ENCODE measurements around the gene ATP12A.

ATP12A gene

DNA sequence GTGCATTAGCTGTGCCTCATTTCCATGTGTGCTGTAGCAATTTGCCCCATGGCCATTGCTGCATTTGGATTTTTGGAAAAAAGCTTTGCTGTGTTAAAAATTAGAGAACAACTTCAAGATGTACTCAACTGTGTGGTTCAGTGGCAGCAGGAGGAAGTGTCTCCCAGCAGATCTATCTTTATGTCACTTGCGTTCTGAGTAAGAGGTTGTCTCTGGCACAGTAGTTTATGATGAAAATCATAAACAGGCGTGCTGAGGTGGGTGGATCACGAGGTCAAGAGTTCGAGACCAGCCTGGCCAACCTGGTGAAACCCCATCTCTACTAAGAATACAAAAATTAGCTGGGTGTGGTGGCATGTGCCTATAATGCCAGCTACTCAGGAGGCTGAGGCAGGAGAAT is 54.7 kb downstream of the ATP12A start:
- TF ChIP-seq, protein P1, sequence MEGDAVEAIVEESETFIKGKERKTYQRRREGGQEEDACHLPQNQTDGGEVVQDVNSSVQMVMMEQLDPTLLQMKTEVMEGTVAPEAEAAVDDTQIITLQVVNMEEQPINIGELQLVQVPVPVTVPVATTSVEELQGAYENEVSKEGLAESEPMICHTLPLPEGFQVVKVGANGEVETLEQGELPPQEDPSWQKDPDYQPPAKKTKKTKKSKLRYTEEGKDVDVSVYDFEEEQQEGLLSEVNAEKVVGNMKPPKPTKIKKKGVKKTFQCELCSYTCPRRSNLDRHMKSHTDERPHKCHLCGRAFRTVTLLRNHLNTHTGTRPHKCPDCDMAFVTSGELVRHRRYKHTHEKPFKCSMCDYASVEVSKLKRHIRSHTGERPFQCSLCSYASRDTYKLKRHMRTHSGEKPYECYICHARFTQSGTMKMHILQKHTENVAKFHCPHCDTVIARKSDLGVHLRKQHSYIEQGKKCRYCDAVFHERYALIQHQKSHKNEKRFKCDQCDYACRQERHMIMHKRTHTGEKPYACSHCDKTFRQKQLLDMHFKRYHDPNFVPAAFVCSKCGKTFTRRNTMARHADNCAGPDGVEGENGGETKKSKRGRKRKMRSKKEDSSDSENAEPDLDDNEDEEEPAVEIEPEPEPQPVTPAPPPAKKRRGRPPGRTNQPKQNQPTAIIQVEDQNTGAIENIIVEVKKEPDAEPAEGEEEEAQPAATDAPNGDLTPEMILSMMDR (IDR thresholded peaks at IDR 0.05; ENCODE audit: extremely low read depth, missing control alignments) = no peak

DNA sequence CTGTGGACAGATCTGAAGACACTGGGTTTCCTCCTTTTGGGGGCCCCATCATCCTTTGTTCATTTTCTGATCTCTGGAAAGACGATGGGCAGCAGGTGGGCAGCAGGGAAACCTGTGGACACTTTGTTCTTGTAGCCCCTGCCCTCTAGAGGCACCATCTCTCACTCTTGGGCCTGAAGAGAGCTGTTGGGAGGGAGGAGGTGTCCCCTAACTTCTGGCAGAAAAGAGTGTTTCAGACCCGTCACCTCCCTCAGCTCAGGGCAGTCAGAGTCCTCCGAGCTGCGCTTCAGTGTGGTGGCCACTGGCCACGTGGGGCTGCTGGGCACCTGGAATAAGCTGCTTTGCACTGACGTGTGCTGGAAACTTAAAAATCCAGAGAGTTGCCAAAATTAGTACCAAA is 56.8 kb downstream of the ATP12A start:
- TF ChIP-seq, protein P1 (IDR thresholded peaks at IDR 0.05; ENCODE audit: extremely low read depth, missing control alignments) = no peak

More for the DNA sequence above, 54.7 kb downstream of the ATP12A start:
- DNase-seq (ENCODE audit: low spot score) = no peak

DNA sequence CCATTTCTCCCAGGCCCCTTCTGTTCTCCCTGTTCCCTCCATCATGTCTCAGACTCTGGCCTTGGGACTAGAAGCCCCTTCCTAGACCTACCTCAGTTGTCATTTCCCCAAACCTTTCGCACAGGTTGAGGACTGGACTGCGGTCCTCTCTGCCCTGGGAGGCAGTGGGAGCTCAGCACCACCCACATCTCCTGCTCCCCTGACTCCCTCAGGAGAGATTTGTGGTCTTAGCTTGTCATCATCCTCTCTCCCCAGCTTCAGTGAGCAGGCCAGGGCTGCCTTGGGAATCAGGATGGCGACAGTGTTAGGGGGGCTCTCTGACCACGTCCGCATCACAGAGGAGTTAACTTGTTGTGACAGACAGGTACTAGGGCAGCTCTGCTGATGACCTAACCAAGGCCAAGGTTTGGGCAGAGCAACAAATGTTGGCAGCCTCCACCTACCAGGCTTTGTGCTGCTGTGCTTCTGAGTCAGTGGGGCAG is 58.2 kb downstream of the ATP12A start:
- TF ChIP-seq, protein P1 (IDR thresholded peaks at IDR 0.05; ENCODE audit: extremely low read depth, missing control alignments) = no peak
- DNase-seq (ENCODE audit: low spot score) = no peak

More for the DNA sequence above, 56.8 kb downstream of the ATP12A start:
- no peak for DNase-seq (ENCODE audit: low spot score)

DNA sequence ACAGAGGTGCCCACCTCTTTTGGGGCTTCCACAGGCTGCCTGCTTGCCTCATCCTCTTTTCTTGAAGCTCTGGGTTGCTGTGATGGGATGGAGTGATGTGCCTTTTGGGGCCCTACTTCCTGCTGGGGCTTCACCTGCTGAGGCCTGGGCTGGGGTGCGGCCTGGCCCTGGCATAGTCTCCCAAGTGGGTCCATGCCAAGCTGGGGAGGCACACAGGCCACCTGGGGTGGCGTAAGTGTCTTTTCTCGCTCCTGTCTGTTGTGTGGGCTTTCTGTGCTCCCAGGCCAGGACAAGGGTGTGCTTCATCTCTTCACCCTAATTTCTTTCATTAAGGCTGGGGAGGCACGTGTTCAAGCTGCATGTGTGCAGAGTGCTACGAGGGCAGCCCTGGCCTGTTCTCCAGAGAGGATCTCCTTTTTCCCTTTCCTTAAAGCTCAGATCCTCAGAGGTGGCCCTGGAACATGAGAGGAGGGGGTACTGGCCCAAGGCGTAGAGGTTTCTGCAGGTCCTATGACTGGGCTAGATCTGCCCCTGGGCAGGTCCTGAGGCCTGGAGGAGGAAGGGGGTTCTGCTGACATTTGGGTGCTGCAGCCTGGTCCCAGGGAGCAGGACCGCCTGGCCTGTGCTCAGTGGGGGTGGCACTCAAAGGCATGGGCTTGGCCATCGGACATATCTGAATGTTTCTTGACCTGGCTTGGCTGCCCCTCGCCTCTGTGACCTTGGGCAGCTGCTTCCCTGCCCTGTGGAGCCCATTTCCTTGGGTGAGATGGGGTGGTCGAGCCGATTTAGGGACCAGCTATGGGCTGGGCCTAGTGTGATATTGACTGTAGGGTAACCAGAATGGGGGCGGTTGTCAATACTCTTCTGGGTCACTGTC is 60.0 kb downstream of the ATP12A start:
- TF ChIP-seq, protein P1 (IDR thresholded peaks at IDR 0.05; ENCODE audit: extremely low read depth, missing control alignments) = no peak
- no peak for DNase-seq (ENCODE audit: low spot score)

DNA sequence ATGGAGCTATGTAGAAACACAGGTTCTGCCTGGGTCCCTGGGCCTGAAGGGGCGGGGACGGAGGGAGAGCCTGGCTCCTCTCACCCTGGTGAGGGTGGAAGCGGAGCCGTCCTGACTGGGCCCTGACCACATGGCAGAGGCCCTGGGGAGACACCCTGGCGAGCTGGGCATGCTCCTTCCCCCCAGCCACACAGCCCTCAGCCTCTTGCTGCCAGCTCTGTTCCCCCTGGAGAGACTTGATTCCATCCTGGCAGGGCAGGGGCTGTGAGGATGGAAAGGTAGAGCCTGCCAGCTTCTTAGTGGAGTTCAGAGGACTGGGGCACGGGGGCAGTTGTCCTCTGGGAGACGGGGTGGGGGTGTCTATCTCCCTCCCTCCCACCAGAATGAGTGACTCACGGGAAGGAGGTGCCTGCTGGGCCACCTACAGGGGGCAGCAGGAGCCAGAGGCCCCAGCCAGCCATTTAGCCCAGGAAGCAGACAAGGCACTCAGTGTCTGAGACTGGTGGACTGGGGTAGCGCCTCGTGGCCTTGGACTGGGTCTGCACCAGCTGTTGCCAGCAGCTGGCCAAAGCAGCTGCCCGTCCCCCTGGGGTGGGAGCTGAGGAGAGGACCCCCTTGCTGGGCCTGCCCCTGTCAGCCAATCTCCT is 60.9 kb downstream of the ATP12A start:
- TF ChIP-seq, protein P1 (IDR thresholded peaks at IDR 0.05; ENCODE audit: extremely low read depth, missing control alignments) = peak; percentile 8
- DNase-seq (ENCODE audit: low spot score) = peak; percentile 57

DNA sequence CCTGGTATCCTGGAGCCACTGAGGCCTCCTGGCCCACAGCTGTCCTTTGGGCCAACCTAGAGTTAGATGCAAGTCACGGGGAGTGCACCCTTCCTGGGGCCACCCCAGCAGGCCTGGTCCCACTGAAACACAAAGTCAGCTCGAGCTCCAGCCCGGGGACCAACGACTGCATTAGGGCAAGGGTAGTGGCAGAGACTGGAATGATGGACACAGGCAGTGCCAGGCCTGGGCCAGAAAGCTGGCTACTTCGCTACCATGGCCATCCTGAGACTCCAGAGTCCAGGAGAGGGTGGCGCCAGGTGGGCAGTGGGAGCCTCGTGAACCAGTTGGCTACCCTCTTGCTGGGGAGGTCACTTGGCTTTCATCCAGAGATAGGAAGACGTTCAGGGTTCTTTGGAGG is 61.6 kb downstream of the ATP12A start:
- TF ChIP-seq, protein P1 (IDR thresholded peaks at IDR 0.05; ENCODE audit: extremely low read depth, missing control alignments) = no peak

DNA sequence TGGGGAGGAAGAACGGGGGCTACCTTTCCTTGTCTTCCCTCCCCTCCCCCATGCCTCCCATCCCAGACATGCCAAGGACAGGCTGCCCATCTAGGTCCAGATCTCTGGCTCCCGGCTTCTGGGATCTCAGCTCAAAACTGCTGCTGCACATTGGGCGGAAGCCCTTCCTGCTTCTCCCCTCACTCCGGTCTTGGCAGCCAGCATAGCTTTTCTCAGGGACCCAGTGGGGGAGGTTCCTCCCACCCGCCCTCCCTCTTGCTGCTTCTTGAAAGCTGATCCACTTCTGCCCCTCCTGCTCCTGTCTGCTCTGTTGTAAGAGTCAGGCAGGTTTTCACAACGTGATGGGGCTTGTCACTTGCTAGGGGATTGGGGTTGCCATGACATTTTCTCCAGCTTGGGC is 62.1 kb downstream of the ATP12A start:
- no peak for DNase-seq (ENCODE audit: low spot score)

More for the DNA sequence above, 61.6 kb downstream of the ATP12A start:
- DNase-seq (ENCODE audit: low spot score) = no peak

More for the DNA sequence above, 62.1 kb downstream of the ATP12A start:
- TF ChIP-seq, protein P1 (IDR thresholded peaks at IDR 0.05; ENCODE audit: extremely low read depth, missing control alignments) = no peak

Data from GM20000 (cell line).